B cell (primary cell): Measurements from ENCODE around the gene LRRC49. TPM values are rescaled to one million over a fixed set of nuclear protein-coding genes. Genes with fewer than 3 reads are reported as not detected.

Experiments used
- ATAC-seq: fragments of 200-7000 bp; cut with Tn5 transposase; one replicate; pipeline ENCODE4 v1.10.0; 2021; ENCODE audit warnings: low read depth, mild to moderate bottlenecking, moderate number of reproducible peaks, moderate library complexity
- CTCF ChIA-PET: fragments of 350-600 bp; sonication (Branson Sonifier 250); formaldehyde crosslinking; loops from one replicate; lab custom pipeline; 2021; ENCODE audit warnings: antibody characterized with exemption, inconsistent platforms; lab: Charles Lee
- POLR2A ChIA-PET: fragments of 350-600 bp; sonication (Branson Sonifier 250); formaldehyde crosslinking; loops from one replicate; lab custom pipeline; 2021; ENCODE audit warnings: antibody characterized with exemption; lab: Charles Lee
- DNase-seq: peaks from one replicate; pipeline ENCODE4 v3.0.0; 2013
- H2AFZ ChIP-seq: 2 replicates; pipeline ENCODE4 v1.6.1; 2012; ENCODE audit warnings: mild to moderate bottlenecking, low read depth, low read length; ENCODE audit not compliant: insufficient read depth, poor library complexity, severe bottlenecking
- H3K27ac ChIP-seq, 2 donors: 1 replicate in 1 of 2; 2 replicates in 1 of 2; pipeline ENCODE4 v1.5.1; 2012 to 2013; ENCODE audit warnings: low read length in 2 of 2, mild to moderate bottlenecking in 2 of 2, moderate library complexity in 1 of 2
- H3K27me3 ChIP-seq, 4 experiments: fragments of 200-600 bp in 1 of 4; sonication (generic) in 1 of 4; replicated peaks in 1 of 4; 1 replicate in 2 of 4; 2 replicates in 2 of 4; pipeline versions ENCODE4 v1.6.1 to v1.7.0; 2013 to 2016; ENCODE audit warnings: low read length in 3 of 4, mild to moderate bottlenecking in 2 of 4, mixed read lengths in 1 of 4, moderate library complexity in 1 of 4; ENCODE audit not compliant: insufficient read depth in 4 of 4, control insufficient read depth in 3 of 4; ENCODE audit errors: control extremely low read depth in 1 of 4
- H3K36me3 ChIP-seq, 2 experiments: replicated peaks in 1 of 2; 1 replicate in 1 of 2; 2 replicates in 1 of 2; pipeline versions ENCODE4 v1.6.1 to v1.7.1; 2013; ENCODE audit warnings: low read length in 1 of 2; ENCODE audit not compliant: insufficient read depth in 2 of 2, control insufficient read depth in 1 of 2; ENCODE audit errors: control extremely low read depth in 1 of 2, extremely low read depth in 1 of 2
- H3K4me1 ChIP-seq, 2 donors: fragments of 200-600 bp in 1 of 2; sonication (generic) in 1 of 2; 1 replicate in 1 of 2; 2 replicates in 1 of 2; pipeline versions ENCODE4 v1.5.1 to v1.6.1; 2013 to 2017; ENCODE audit warnings: low read length in 2 of 2; ENCODE audit not compliant: control insufficient read depth in 2 of 2, insufficient read depth in 2 of 2
- H3K4me2 ChIP-seq: replicated peaks from 2 replicates; pipeline ENCODE3; 2012; ENCODE audit warnings: mild to moderate bottlenecking, low read depth, low read length; ENCODE audit not compliant: poor library complexity, severe bottlenecking
- H3K4me3 ChIP-seq, 5 experiments: fragments of 200-600 bp in 1 of 5; sonication (generic) in 1 of 5; 1 replicate in 3 of 5; 2 replicates in 2 of 5; pipeline versions ENCODE4 v1.5.1 to v1.7.0; 2011 to 2016; ENCODE audit warnings: low read length in 4 of 5, mild to moderate bottlenecking in 4 of 5, low read depth in 2 of 5, control low read depth in 1 of 5, moderate library complexity in 1 of 5; ENCODE audit not compliant: insufficient read depth in 1 of 5; ENCODE audit errors: control extremely low read depth in 1 of 5, extremely low read depth in 1 of 5
- H3K79me2 ChIP-seq: fragments of 200-600 bp; sonication (generic); one replicate; pipeline ENCODE4 v1.6.0; 2016; ENCODE audit warnings: low read length; ENCODE audit not compliant: control insufficient read depth, insufficient read depth
- H3K9ac ChIP-seq: fragments of 200-600 bp; sonication (generic); 2 replicates; pipeline ENCODE4 v1.6.1; 2017; ENCODE audit warnings: mild to moderate bottlenecking, low read length, moderate library complexity
- H3K9me3 ChIP-seq, 3 donors: one replicate each; pipeline versions ENCODE4 v1.6.1 to v1.7.1; 2013; ENCODE audit warnings: low read length in 2 of 3; ENCODE audit not compliant: control insufficient read depth in 2 of 3, insufficient read depth in 1 of 3; ENCODE audit errors: control extremely low read depth in 1 of 3
- H4K20me1 ChIP-seq: 2 replicates; pipeline ENCODE4 v1.6.0; 2012; ENCODE audit warnings: mild to moderate bottlenecking, low read length; ENCODE audit not compliant: insufficient read depth, control insufficient read depth, poor library complexity, severe bottlenecking
- H3K27ac Mint-ChIP-seq: one replicate; pipeline ENCODE4 v1.8.0; 2021; ENCODE audit warnings: mixed read lengths
- H3K27me3 Mint-ChIP-seq: one replicate; pipeline ENCODE4 v1.8.0; 2021; ENCODE audit warnings: mixed read lengths
- H3K4me1 Mint-ChIP-seq: one replicate; pipeline ENCODE4 v1.8.0; 2021; ENCODE audit warnings: mixed read lengths
- H3K4me3 Mint-ChIP-seq: one replicate; pipeline ENCODE4 v1.8.0; 2021; ENCODE audit warnings: mixed read lengths
- H3K9me3 Mint-ChIP-seq: one replicate; pipeline ENCODE4 v1.8.0; 2022; ENCODE audit warnings: mixed read lengths; ENCODE audit not compliant: insufficient read depth
- CTCF ChIP-seq: fragments of 200-600 bp; IDR thresholded peaks from one replicate; pipeline ENCODE4 v1.8.0; 2022; ENCODE audit warnings: antibody characterized with exemption, mild to moderate bottlenecking
- EZH2 ChIP-seq: IDR thresholded peaks from 2 replicates; pipeline ENCODE4 v1.6.1; 2012; ENCODE audit warnings: borderline replicate concordance, low read depth, mild to moderate bottlenecking, moderate library complexity, low read length; ENCODE audit not compliant: insufficient read depth, poor library complexity, severe bottlenecking
- WGBS: methylation state at CpG from one replicate; pipeline ENCODE4 v1.1.5; 2013; ENCODE audit warnings: missing lambda C conversion rate; ENCODE audit not compliant: insufficient coverage; 5-methylcytosine and 5-hydroxymethylcytosine counted together
- intact Hi-C: fragments of 100-400 bp; cut with micrococcal nuclease; formaldehyde crosslinking; loops from one replicate; pipeline ENCODE4 v1.10.0; 2022
- polyA plus RNA-seq: library from polyadenylated mRNA; depleted of rRNA; stranded (reverse); fragments of >200 nt; gene quantifications from 2 replicates; pipeline ENCODE4 v1.2.3, GENCODE V29; 2012
- total RNA-seq, 2 donors: library from RNA; stranded (reverse); fragments of 120-200 nt in 1 of 2; gene quantifications; 1 replicate in 1 of 2; 2 replicates in 1 of 2; pipeline versions ENCODE4 v1.2.3 to v1.2.4, GENCODE V29; 2013 to 2022

Gene LRRC49
- total and polyA plus RNA-seq, 2 donors (not counting 1 experiment from before 2014, with no cell fraction given): 0.22 to 1.4 TPM

- Histone ChIP-seq H4K20me1 (no peaks in the 10 kb centered on the region), H3K27me3 (peaks cover 0 to 4% (median 2%) of the 10 kb centered on the region in 4 experiments), H3K4me2 (no peak overlapping the region), H3K4me1 (no peaks in the 10 kb centered on the region), H3K27ac (no peak overlapping the region), H3K9me3 (peaks cover 0 to 3% (median 2%) of the 10 kb centered on the region in 3 donors), H2AFZ (no peak overlapping the region), H3K36me3 (no peaks in the 10 kb centered on the region), H3K79me2 (no peaks in the 10 kb centered on the region), H3K9ac (no peak overlapping the region), H3K4me3 (no peak overlapping the region)
- 56% methylated on average over 1 of the region's 2 CpGs for WGBS
- intact Hi-C loops: no loop called here
- POLR2A ChIA-PET: no interaction called here
- Mint-ChIP-seq H3K27ac (no peak overlapping the region), H3K4me1 (no peaks in the 10 kb centered on the region), H3K27me3 (peaks cover 23% of the 10 kb centered on the region), H3K4me3 (no peak overlapping the region), H3K9me3 (no peaks in the 10 kb centered on the region)
- CTCF ChIA-PET: no interaction called here
- DNase-seq (no peak), ATAC-seq (no peak)
- TF ChIP-seq CTCF: no peak
- TF ChIP-seq EZH2: no peak
Measured at GRCh38 chr15:70873232-70874054, 19.2 kb upstream of the LRRC49 start.
